ENCODE results near the gene BCO2.
"Not testable (repeated sequence)": the region's sequence is repeated elsewhere in the genome, so short reads cannot be mapped to it uniquely, and the experiment has no call there.

Gene BCO2, protein sequence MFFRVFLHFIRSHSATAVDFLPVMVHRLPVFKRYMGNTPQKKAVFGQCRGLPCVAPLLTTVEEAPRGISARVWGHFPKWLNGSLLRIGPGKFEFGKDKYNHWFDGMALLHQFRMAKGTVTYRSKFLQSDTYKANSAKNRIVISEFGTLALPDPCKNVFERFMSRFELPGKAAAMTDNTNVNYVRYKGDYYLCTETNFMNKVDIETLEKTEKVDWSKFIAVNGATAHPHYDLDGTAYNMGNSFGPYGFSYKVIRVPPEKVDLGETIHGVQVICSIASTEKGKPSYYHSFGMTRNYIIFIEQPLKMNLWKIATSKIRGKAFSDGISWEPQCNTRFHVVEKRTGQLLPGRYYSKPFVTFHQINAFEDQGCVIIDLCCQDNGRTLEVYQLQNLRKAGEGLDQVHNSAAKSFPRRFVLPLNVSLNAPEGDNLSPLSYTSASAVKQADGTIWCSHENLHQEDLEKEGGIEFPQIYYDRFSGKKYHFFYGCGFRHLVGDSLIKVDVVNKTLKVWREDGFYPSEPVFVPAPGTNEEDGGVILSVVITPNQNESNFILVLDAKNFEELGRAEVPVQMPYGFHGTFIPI

DNA sequence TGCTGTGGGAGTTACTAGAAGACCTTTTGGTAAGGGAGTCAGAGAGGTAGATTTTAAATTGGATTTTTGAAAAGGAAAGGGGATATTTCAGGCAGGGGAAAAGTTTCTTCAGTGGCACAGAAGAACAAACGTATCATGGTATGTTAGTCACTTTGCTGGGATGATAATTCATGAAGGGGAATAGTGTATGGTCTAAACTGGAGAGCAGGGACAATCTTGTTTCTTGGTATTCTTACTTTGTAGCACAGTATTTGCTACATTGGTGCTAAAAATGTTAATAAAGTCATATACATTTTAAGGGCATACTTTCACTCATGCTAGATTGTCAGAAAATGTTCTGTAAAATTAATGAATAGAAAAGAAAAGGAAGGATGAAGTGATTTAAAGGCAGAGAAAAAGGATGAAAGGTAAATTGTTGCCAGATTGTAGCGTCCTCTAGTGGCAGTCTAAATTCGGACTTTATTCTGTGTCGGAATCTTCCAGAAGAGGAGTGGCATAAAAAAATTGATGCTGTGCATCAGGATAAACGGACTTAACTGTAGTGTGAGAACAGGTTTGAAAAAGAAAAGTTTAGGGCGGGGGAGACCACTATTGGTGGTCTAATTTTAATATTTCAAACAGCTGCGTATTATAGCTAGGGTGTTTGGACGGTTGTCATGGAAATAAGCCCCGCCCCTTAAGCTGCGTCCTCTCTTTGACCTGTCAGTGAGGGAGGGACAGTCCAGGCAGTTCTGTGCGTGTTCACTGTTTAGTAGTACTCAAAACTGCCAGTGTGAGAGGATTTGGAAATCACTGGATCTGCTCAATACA lies at the start of gene BCO2:
TSS of gene BCO2 (plus strand) at position 724 of the 810 bp plus-strand sequence. CDS start 90 bp downstream, outside the sequence.
- DNase-seq (ENCODE audit: low spot score) = peak; percentile 67

- DNase-seq (ENCODE audit: low spot score) = no peak
These were observed 48.3 kb upstream of the BCO2 start for GRCh38 chr11:112127056-112127455.

DNA sequence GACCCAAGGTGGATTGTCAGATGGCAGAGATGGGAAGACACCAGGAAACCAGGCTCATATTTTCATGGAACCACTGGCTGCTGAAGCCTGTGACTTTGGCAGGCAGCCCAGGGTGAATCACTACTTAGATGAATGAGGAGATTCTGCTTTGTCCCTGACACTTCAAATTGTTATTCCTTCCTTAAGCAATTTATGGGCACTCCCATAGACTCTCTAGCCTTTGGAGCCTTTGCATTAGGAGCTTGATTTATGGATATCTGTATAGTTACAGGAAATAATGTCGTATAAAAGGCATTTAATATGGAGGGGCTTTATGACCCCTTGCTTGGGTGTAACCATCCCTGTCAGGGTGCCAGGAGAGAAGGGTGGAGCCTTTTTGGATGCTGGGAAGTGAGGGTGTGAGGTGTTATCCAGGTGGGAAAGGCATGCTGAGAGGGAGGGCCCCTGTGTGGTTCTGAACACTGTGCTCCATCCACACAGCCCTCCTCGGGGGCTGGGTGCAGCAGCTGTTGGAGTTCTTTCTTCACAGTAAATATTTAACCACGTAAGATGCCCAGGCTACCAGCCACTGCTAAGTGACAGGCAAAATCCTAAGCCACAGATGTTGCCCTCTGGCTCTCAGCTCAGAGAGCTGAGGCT lies 46.7 kb upstream of the BCO2 start:
- peak; percentile 73 for DNase-seq (ENCODE audit: low spot score)

GRCh38 chr11:112129656-112130055 lies 45.7 kb upstream of the BCO2 start:
- no peak for DNase-seq (ENCODE audit: low spot score)

DNA sequence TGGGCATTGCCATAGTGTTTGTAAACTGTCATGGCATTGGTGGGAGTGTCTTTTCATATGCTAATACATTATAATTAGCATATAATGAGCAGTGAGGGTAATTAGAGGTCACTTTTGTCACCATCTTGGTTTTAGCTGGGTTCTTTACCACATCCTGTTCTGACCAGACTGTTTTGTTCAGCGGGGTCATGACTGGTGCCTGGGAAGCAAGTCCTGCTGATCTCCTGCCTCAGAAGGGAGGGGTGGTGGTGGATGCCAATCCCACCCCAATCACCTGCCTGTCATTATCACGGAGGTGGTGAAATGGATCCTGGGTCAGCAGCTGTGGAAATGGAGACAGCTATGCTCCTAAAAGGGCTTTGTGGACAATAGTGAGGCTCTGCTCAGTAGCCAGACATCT lies 42.6 kb upstream of the BCO2 start:
- DNase-seq (ENCODE audit: low spot score) = no peak

DNA sequence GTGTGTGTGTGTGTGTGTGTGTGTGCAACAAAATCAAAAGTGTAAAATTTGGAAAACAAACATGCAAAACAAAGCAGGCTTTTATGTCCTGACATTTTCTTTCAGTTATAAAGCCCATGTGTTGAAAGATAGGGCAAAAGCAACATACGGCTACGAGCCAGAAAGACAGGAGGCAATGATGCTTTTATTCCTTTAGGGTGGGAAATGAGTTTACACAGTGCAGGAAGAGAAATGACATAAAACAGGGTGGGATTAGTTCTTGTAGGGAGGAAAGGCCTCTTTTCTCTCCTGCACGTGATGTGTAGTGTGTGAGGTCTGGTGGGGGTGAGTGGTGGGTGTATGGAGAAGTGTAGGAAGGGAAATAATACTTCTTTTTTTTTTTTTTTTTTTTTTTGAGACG lies 40.8 kb upstream of the BCO2 start:
- DNase-seq (ENCODE audit: low spot score) = no peak

GRCh38 chr11:112143597-112143996 lies 31.7 kb upstream of the BCO2 start:
- DNase-seq (ENCODE audit: low spot score) = no peak

DNA sequence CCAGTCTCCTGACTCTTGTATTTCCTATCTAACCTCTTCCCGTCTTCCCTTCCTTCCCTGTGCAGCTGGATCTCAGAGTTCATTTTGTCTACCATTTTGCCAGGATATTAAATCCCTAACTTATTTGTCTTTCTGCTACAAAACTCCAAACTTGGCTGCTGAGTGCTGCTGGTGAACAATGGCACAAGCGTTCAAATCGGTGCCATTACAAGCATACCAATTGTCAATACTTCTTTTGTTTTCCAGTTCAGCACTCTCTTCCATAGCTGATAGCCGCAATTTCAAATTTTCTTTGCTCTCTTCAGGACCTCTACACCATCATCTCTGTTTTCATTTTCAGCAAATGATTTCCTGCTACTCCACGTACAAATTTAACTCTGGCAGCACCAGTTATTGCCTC lies 24.8 kb upstream of the BCO2 start:
- no peak for DNase-seq (ENCODE audit: low spot score)

- no peak for DNase-seq (ENCODE audit: low spot score)
These were observed 19.0 kb upstream of the BCO2 start for GRCh38 chr11:112156153-112156955.

DNA sequence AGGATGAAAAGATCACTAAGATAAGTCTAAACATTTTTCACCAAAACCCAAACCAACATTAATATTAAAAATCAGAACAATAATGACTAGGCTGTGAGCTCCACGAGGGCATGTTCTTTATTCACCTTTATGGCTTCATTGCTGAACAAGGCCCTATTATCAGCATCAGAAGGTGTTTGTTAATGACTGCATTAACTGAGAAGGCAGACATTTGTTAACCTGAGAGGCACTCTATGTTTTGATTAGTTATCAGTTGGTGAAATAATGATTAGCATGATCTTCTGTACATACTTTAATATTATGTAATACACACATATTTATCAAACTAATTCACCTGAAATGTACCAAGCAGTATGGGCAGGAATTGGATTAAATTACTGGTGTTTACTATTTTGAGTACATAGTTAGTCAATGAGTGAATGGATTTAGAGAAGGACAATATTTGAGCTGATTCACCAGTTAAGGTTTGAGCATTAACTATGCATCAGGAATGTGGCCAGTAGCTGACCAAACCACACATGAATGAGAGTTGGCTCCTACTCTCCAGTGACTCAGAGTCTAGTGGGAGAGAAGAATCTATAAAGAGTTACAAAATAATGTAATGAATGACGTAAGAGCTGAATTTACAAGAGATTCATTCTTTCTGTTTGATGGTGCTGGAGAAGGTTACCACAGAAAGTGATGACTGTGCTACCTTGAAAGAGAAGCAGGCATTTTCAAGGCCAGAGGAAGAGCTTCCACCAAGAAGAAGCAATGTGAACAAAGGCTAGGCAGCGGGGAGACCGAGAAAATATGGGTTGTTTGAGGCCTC lies 18.2 kb upstream of the BCO2 start:
- DNase-seq (ENCODE audit: low spot score) = peak; percentile 89

DNA sequence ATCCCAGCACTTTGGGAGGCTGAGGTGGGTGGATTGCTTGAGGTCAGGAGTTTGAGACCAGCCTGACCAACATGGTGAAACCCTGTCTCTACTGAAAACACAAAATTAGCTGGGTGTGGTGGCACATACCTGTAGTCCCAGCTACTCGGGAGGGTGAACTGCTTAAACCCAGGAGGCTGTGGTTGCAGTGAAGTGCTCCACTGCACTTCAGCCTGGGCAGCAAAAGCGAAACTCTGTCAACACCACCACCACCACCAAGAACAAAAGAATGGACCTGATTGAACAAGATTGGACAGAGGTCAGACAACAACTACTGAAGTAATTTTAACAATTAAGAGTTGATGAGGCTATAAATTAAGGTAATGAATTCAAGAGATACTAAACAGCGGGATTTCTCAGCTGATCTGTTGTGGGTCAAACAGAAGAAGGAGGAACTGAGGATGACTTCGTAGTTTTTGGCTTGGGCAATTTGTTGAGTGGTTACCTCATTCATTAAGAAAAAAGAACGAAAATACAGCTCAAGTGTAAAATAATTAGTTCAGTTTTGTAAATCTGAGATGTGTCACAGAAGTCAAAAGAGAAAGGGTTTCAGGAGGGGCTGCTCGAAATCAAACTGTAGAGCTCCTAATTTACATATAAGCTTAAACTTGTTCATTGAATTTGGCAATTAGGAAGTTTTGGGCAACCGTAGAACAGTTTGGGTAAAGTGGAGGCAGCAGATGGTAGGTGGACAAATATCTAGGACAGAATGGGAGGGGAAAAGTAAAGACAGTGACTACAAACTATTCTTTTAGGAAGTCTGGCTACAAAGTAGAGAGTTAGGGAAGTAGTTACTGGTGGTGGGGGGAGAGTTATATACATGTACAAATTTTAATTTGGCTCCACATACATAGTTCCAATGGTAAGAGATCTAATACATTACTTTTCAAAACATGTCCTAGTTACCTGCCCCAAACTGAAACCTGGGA lies 15.9 kb upstream of the BCO2 start:
- no peak for DNase-seq (ENCODE audit: low spot score)

DNA sequence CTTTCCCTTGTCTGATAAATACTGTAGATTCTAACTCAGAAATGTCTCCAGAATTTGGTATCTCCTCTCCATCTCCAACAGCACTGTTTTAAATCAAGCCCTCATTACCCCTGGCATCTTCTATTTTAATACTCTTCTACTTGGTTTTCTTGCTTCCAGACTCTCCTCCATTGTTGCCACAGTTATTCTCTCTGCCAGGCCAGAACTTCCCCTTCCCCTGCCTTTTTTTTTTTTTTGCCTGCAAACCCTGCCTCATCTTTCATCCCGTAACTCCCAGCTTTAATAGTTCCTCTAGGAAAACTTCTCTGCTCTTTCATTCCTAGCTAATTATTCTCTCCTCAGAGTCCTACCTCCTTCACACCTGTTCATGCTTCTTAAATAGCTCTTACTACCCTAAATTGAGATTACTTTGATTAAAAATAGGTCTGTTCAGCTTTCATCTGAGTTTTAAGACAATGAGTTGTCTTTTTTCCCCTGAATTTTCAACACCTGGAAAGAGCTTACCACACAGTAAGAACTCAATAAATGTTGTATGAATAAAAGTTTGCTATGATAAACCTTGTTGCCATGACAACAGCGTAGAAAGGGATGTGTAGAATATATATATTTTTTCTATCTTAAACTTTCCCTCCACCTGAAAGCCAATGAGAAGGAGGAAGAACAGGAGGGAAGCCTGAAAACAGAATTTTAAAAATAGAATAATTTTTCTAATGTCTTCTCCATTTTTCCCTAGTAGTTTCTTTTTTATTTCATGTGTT lies 15.0 kb upstream of the BCO2 start:
- no peak for DNase-seq (ENCODE audit: low spot score)

DNA sequence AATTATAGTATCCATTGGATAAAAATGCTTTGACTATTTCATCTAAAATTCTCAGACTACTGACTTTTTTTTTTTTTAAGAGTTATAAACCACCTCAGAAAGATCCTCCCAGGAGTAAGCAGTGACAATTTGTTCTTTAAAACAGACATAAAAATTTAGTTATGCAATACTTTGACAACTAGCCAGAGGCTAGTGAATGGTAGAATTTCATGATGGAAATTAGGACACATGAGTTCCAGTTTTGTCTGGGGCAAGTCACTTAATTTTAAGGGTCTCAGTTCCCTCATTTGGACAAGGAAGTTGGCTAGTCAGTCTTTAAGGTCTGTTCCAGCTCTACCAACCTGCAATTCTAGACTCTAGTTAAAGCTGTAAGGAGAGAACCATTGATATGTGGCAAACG lies 14.3 kb upstream of the BCO2 start:
- no peak for DNase-seq (ENCODE audit: low spot score)

DNA sequence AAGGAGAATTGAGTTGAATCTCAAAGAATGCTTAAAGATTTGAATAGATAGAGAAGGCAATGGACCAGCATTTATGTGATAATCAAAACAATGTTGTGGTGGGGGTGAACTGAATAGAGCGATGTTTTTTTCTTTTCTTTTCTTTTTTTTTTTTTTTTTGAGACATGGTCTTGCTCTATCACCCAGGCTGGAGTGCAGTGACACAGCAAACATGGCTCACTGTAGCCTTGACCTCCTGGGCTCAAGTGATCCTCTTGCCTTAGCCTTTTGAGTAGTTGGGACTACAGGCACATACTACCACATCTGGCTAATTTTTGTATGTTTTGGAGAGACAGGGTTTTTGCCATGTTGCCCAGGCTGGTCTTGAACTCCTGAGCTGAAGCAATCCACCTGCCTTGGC lies 13.1 kb upstream of the BCO2 start:
- DNase-seq (ENCODE audit: low spot score) = not testable (repeated sequence)

- DNase-seq (ENCODE audit: low spot score) = peak; percentile 16
These were observed 12.4 kb upstream of the BCO2 start for GRCh38 chr11:112162761-112163546.

DNA sequence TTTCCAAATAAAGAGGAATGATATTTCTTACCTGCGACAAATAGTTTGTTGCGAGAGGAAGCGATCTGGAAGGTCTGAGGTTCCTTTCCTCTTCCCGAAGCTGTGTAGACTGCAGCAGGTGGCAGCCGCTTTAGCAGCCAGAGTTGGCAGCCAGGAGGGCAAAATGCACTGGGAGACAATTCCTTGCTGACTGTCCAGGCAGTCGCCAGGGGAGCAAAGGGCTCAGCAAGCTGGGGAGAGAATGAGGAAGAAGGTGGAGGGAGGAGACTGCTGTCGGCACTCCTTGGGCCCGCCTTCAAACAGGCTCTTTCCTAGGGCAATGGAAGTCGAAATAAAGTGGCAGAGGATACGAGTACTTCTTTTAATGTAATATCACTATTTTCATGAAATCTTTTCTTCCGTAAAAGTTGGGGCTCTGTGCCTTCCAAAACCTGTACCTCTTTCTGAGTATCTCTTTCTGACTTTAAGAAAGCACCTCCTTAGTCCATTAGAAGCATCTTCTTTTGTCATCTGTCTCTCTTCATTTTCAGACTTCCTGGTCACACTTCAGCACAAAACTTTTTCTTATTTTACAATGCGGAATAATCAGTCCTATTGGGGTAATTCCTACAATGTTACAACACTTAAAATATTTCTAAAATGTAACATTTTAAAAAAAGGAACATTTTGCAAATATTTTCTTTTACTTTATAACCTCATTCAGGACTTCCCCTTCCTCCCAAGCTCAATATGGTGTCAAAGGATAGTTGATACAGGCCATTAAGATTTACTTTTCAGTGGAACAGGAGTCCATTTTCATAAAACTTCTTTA lies 11.2 kb upstream of the BCO2 start, which contains the start of gene IL18:
TSS of gene IL18 (minus strand) at position 220 of the 811 bp plus-strand sequence. CDS start 9,041 bp downstream, outside the sequence.
- no peak for DNase-seq (ENCODE audit: low spot score)

- no peak for DNase-seq (ENCODE audit: low spot score)
These were observed 10.3 kb upstream of the BCO2 start for GRCh38 chr11:112165049-112165448.

Measured in hepatic stellate cell (primary cell).